CD4-positive, alpha-beta T cell treated with Interleukin-17A for 1 hour (primary cell): ENCODE results near the gene HOXA13.

Experiments used
- DNase-seq: peaks from one replicate; pipeline ENCODE4 v3.0.0-alpha.2; 2020

Gene HOXA13

DNA sequence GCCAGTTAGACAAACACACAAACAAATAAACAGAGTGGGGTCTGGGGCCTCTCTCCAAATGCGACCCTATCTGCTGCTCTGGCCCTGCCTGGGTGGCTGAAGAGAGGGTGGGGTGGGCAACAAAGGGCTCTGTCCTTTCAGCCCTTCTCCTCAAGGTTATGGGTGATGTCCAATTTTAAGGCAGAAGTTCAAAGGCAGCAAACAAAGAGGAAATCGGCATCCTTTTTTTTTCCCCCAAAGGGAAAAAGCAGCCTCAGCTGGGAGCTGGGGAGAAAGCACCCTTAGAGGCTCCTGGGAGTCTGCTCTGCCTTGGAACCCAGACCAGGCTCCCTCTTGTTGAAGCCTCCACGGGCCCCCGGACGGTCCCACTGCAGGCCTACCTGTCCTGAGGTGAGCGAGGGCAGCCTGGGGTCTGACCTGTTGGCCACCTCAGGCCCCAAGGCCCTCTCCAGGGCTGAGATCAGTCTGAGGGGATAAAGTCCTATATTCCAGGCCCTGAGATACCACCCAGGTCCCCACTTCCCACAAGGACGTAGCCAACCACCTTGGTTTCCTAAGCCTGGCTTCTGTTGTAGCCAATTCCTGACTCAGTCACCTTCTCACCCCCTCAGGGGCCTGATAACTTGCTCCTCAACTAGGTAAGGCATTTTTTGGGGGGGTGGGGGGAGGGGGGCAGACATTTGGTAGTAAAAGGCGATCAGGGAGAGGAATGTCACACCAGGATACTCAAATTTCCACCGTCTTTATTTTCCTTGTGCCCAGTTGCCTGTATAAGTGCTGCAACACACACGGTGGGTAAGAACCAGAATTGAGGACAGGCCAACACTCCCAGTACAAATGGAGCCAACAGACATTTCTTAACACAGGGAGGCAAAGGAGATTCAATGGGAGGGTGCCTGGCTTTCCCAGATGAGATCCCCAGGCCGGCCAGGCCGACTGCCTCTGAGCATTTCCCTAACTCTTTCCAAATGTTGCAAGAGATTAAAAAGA, 19.2 kb downstream of the HOXA13 start:
- DNase-seq: no peak

DNA sequence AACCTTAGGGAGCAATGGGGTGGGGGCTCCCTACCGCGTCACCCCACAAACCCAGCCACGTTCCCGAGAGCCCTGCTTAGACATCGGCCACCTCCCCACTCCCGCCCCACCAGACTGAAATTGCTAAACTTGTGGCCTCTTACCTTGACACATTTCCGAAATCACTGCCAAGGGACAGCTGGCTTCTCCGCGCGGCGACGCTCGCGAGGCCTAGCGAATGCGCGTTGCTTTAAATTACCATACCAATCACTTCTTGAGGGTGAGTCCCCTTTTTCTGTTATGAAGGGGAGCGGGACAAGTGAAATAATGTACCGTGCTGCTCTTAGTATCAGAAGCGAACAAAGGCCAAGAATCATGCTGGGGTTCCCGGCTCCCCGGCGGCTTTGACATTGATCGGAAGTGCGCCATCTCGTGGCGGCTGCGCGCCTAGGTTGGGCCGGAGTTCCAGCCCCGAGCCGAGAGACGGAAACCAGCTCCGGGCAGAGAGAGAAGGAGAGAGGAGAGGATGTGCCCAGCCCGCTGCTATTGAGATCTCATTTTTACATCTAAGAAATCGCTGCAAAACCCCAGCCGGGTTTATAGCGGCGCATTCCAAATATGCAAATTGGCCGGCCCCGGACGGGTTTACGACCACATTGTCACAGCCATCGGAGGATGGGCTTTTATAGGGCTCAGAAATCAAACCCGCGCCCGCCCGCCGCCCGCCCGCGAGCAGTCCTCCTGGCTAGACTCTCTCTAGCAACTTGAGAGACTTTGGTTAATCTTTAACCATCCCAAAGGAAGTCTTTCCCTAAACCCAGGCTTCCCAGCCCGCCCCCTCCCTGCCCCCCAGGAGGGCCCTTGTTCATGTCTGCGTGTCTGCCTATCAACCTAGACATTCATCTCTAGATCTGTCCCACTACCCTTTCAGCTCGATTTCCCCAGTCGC, 20.1 kb downstream of the HOXA13 start:
- peak; percentile 59 for DNase-seq

DNA sequence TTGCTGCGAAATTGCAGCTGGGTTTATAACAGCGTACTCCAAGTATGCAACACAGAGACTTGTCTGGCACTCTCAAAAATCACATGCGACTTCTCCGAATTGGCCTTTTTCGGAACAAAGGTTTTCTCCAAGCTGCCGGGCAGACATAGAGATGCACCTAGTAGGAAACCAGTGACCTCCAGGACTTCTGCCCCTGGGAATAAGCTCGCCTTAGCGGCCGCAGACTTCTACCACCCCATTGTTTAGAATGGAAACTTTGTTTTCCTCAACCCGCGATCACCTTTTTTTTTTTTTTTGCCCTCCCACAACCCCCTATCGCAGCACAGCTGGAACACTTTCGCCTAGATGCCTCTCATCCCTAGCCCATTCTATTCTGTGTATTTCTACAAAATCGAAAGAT, 20.9 kb downstream of the HOXA13 start:
- DNase-seq: no peak

DNA sequence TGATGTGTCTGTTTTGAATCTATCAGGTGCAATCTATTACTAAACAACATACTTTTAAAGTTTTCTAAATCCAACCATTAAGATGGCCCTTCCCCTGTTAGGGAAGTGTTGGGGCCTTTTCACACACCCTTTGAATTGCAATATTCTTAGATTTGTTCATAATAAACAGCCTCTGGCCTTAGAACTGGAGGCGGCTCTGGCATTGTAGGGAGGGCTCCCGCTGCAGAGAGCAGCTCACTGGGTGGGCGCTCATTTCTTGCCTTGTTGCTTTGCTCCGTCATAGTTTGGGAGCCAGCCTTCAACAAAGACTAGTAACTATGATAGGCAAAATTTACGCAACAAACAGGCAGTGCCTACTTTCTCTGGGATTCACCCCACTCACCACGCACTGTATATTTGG, 21.5 kb downstream of the HOXA13 start:
- DNase-seq: no peak

DNA sequence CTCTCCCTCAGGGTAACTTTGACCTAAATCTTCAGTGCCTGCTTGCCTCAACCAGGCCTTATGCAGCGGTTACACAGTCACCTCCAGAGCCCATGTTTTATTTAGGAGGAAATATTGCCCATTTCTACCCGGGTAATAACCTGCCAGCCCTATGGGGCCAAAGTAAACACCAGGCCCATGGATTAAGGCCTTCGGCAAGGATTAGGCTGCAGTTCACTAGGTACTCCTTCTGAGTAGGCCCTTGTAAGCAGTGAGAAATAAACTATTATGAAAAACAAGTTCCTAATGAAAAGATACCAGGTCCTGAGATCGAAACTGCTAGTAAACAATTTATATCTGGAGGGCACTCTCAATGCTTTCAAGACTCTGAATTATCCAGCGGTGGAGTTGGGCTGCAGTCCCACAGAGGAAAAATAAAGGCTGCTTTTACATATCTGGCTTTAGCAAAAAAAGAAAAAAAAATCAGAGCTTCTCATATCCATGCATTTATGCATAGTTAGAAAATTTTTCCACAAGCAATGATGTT, 22.0 kb downstream of the HOXA13 start:
- DNase-seq: no peak

DNA sequence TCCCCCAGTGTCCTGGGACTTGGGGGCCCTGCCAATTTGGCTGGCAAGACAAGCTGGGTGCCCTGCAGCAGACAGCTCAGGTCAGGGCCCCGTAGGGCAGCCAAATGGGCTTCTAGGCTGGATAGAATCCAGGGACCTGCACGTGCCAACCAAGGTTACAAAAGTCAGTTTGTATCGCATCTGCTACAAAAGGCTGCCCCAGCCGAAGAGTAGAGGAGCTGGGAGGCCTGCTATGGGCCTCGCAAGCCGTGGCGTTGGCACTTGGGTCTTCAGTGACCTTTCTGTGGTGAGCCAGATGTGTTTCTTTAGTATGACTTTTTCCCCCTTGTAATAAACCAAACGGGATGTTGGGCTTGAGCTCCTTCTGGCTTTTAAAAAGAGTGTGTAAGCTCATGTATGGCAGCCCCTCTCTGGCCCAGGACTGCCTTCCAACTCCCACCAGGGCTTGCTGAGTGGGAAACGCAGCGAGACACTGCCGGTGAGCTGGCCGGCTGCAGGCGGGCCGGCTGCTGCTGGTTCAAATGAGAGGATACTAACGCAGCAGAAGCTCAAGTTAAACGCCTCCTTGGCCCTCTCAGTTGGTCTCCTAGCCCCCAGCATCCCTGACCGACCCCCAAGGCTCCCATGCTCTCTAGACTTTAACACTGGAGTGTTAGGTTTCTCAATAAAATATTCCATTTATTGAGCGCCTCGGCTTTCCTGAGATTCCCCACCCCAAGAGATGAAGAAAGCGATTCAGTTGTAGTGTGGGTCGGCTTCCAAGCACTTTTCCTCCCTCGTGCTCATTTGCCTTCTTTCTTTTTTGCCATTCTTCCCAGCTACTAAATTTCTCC, 22.7 kb downstream of the HOXA13 start:
- no peak for DNase-seq

DNA sequence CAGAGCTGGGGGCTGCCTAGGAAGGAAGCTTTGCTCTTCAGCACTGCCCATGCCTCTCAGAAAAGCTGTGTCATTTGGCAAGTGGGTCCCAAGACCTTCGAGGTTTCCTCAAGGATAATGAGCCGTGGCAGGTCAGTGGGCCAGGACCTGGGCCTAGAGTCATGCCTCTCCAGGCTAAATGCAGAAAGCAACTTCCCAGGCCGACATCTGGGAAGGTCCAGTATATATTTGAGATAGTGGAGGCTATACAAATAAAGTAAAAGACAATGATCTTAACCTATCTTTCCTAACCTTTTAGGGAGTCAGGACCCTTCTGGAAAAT, 23.4 kb downstream of the HOXA13 start:
- no peak for DNase-seq

DNA sequence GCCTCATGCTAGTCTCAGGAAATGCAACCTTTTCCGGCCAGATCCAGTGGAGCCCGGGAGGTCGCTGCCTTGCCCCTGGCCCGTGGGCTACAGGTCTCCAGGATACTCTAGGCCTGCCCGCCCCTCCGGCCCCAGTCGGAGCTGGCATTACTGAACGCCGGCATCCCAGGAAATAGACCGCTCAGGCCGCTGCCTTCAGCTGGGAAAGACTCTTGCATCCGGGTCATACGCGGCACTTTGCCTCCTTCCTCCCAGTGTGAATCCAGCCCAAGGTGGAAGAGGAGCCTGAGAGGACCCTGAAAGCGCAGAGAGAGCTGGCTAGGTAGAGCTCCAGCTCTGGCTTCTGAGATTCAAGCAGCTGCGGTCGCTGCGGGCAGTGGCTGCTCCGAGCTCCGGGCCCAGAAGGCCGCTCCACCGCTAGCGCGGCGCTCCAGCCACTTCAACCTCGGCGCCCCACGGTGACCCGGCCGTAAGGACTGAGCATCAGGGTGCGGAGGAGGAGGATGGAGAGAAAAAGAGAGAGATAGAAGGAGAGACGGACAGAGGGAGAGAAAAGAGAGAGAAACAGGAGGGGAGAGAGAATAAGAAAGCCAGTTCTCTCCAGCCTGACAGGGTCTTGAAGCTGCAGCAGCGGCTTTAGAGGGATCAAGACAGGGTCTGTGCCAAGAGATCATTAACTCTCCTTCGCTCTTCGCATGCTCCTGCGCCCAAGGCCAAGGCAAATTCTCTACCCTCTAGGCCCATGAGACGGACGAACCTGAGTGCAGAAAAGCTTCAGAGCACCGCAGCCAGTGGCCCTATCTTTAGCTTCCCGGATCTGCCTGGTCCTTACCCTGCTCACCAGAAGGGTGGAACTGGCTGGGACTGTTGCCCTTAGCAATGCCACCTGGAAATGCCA, 24.0 kb downstream of the HOXA13 start:
- DNase-seq: no peak

DNA sequence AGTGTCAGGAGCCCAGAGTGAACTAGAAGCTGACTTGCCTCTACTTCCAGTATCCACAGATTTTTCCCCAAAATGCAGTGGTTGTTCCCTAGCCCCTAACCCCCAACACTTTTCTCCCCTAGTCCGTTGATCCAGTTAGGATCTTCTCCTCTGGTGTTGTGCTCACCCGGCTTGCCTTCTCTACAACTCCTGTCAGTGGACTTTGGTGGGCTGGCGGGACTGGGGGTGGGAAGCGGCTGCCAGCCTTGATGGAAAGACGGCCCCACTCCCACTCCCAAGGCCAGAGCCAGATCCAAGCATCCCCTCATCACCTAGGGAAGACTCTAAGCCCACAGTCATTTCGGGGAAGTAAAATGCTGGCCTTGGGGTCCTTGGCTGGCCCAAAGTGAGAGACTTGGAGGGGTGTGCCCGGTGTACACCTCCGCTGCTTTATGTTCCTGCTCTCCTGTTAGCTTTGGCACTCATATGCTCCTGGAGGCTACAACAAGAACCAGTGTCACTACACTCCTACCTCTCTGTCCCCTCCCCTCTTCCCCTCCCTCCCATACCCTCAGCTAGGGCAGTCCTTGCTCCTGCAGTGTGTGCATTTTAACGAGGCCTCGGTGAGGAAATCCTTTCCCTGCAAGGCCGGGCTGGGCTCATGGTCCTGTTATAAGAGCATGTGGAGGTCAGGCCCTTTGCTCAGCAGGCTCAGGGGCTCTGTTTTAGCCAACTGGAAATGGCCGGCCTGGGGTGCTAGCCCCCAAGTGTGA, 24.8 kb downstream of the HOXA13 start:
- DNase-seq: no peak

DNA sequence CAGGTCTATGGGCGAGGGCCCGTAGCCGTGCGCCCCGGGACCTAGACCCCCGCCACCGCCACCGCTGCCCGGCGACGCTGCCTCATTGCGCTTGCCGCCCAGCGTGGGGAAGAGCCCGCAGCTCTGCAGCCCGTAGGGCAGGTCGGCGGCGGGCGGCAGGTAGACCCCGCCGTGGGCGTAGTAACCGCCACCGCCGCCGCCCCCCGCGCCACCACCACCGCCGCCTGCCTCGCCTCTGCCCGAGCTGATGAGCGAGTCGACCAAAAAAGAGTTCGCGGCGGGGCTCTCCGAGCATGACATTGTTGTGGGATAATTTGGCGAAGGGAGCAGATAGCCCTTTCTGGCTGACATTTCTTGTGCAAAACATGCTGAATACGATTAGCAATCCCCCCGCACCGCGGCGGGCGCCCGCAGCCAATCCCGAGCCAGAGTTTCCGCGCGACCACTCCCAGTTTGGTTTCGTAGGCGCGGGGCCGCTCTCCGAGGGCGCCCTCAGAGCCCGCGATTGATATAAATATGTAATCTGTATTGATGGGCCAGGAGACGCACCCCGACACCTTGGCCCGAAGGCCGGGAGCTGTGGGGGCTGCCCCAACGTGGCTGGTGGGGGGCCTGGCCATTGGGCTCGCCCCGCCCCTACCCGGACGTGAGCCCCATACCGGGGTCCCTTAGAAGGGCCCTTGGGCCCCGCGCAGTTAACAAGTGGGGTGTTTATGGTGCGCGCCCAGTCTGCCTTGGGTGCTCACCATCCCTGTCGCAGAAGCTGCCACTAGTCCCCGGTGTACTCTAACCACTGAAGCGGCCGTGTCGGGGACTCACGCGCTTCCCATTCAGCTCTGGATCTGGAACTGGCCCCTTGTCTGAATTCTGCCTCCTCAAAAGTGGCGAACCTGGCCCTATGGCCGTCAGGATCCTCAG, 25.7 kb downstream of the HOXA13 start, which contains the start of gene HOXA10:
Gene HOXA10, minus strand, starts transcription at position 365 of the 918 bp plus-strand sequence. Its CDS starts 14 bp downstream, at position 351.
- no peak for DNase-seq

DNA sequence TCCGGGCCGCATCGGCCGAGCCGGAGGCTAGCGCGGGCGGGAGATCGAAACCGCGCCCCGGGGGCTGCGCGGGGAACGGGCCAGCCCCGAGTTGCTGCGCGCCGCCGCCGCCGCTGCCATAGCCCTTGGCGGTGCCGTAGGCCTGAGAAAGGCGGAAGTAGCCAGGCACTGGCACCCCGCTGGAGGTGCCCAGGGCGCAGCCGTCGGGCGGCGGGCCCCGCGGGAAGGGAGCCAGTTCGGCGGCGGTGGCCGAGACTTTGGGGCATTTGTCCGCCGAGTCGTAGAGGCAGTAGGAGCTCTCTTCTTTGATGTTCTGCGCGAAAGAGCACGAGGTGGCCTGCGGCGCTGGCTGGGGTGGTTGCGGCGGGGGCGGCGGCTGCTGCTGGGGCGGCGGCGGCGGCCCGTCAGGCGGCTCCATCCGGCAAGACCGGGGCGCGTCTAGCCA, 26.4 kb downstream of the HOXA13 start:
- DNase-seq: peak; percentile 43

DNA sequence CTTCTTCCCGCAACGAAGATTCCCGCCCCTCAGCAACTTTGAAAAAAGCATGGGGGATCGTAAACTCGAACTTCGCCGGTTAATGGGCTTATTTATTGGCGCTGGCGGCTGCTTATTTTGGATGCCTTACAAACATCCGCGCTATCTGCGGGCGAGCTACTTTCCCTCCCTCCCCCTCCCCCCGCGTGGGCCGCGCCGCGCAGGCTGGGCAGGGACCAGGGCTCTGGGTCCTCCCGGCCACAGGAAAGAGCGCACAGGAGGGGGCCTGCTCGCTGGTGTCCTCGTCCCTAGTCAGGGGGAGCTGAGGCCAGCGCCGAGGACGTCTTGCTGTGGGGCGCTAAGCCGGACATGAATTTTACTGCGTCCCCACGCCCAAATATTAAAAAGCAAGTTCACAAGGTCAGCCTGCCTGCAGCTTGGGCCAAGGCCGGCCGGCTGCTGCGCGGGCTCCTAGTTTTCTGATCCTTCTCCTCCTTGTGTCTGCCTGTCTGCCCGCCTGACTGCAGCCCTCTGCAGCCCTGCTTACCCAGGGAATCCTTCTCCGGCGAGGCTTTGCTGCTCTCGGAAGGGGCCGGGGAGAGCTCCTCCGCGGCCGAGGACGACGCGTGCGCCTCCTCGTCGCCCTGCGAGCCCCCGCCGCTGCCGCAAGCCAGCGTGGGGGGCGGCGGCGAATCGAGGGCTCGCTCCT, 26.9 kb downstream of the HOXA13 start:
- DNase-seq: no peak

DNA sequence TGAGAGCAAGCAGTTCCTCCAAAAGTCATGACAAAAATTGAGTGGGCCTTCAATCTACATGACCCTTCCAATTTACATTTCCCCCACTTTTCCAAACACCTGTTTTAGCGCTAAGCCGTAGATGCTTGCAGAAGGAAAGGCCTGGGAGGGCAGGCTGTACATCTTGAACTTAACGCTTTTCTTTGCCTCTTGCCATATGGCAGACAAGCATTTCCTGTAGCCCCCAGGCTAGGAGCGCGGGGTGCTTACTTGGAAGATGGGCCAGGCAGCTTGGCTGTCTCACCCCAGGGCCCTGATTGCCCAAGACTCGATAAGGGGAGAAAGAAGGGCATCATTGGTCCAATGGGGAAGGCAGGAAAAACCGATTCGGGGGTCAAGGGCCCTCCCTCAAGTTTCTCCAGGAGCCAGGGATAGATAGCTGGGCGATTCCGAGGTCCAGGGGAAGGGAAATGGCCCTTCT, 27.5 kb downstream of the HOXA13 start:
- DNase-seq: no peak

DNA sequence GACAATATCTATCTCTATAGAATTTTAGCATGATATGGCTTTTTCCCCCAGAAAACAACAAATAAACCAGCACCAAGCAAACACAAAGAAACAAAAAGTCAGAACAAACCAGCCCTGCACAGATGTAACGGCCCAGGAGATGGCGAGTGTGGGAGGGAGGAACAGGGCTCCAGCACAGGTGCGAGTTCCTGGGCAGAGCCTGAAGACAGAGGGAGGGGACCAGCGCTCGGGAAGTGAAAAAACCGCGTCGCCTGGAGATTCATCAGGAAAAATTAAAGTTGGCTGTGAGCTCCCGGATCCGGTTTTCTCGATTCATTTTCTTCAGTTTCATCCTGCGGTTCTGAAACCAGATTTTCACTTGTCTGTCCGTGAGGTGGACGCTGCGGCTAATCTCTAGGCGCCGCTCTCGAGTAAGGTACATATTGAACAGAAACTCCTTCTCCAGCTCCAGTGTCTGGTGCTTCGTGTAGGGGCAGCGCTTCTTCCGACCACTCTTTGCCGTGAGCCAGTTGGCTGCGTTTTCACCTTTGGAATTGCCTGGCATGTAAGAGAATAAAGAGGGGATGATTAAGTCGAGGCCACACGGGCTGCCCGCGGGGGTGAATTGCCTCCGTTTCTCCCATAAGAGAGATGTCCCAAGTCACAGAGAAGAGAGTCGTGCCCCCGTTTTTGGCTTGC, 28.1 kb downstream of the HOXA13 start:
- DNase-seq: no peak

DNA sequence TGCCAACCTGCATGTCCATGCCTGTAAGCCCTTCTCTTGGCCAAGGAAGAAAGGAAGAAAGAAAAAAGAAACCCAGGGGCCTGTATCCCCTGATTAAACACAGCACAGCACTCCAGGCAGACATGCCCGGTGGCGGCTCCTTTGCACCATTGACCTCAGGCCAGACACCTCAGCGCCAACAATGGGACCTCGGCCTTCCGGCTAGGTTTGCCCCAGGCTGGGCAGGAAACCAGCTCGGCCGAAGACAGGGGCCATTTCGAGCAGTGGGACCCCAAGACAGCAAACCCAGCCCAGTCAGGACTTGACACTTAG, 28.6 kb downstream of the HOXA13 start:
- no peak for DNase-seq

DNA sequence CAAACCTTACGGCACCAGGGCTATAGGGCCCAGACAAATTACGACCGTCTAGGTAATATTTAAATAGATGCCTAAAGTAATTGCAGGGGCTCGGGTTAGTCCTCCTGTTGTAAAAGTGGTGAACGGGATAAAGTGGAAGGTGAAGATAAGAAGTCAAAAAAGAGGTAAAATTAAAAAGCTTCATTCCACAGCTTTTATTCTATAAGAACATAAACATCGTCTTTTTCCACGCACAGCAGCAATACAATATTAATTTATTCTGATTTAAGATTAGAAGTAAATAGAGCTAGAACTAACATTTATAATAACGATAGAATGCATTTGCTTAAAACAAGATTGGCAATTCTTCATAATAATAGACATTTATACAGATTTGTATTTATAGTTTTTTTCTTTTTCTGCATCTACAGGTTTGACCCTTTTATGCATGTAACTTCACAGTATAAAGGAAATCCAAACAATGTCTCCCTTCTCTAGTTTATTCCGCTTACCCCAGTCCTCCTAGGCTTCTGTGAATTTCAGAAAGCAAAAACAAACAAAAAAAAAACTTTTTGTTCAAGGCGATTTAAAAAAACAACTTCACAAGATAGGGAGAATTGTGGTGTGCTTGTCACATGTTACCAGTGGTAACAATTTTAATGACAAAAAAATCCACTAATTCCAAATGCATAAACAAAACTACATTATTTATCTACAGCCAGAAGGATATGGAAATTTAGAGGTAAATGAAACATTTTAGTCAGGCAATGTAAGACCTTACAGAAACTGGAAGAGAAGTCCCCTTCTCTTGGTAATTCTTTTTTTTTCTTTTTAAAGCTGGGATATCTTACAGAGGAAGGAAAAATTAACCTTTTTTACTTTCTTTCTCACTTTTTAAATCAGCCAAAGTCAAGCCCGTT, 29.2 kb downstream of the HOXA13 start:
- no peak for DNase-seq
